Parathyroid adenoma (tissue), 2 donors: ENCODE data around the gene ENOX1.

ENCODE experiments used
- H2AFZ ChIP-seq: fragments of 300-600 bp; sonication (generic); one replicate; pipeline ENCODE4 v1.7.0; 2017; ENCODE audit warnings: antibody characterized with exemption, mild to moderate bottlenecking
- H3K27ac ChIP-seq: fragments of 300-600 bp; sonication (generic); one replicate; pipeline ENCODE4 v1.7.0; 2017
- H3K27me3 ChIP-seq: fragments of 300-600 bp; sonication (generic); one replicate; pipeline ENCODE4 v1.7.0; 2017; ENCODE audit warnings: low read length; ENCODE audit not compliant: control insufficient read depth, insufficient read depth
- H3K36me3 ChIP-seq: fragments of 300-600 bp; sonication (generic); one replicate; pipeline ENCODE4 v1.7.0; 2017; ENCODE audit warnings: low read length; ENCODE audit not compliant: control insufficient read depth, insufficient read depth
- H3K4me1 ChIP-seq: fragments of 300-600 bp; sonication (generic); one replicate; pipeline ENCODE4 v1.7.0; 2017; ENCODE audit warnings: control low read depth
- H3K4me2 ChIP-seq: fragments of 300-600 bp; sonication (generic); one replicate; pipeline ENCODE4 v1.7.0; 2017; ENCODE audit warnings: low read length
- H3K4me3 ChIP-seq: fragments of 300-600 bp; sonication (generic); one replicate; pipeline ENCODE4 v1.7.0; 2017; ENCODE audit warnings: low read depth, low read length
- H3K79me2 ChIP-seq: fragments of 300-600 bp; sonication (generic); one replicate; pipeline ENCODE4 v1.7.0; 2017; ENCODE audit warnings: control low read depth
- H3K9ac ChIP-seq: fragments of 300-600 bp; sonication (generic); one replicate; pipeline ENCODE4 v1.7.0; 2017; ENCODE audit warnings: mild to moderate bottlenecking
- H3K9me3 ChIP-seq: fragments of 300-600 bp; sonication (generic); one replicate; pipeline ENCODE4 v1.7.0; 2017; ENCODE audit warnings: low read length; ENCODE audit not compliant: control insufficient read depth
- CTCF ChIP-seq: fragments of 300-600 bp; sonication (generic); IDR thresholded peaks from one replicate; pipeline ENCODE4 v1.7.0; 2017; ENCODE audit warnings: antibody characterized with exemption, mild to moderate bottlenecking
- donor health status: primary hyperparathyroidism.

Gene ENOX1

GRCh38 chr13:43272851-43273250 lies 513.9 kb downstream of the ENOX1 start:
- Histone ChIP-seq H2AFZ (no peak overlapping the region), H3K4me1 (no peaks in the 10 kb centered on the region), H3K9ac (no peak overlapping the region), H3K9me3 (no peaks in the 10 kb centered on the region), H3K27me3 (no peaks in the 10 kb centered on the region), H3K36me3 (no peaks in the 10 kb centered on the region), H3K27ac (no peak overlapping the region), H3K79me2 (no peaks in the 10 kb centered on the region), H3K4me2 (no peak overlapping the region), H3K4me3 (no peak overlapping the region)
- no peak for TF ChIP-seq CTCF

- no peak for TF ChIP-seq CTCF
- H3K4me1 ChIP-seq = no peaks in the 10 kb centered on the region
- H3K27me3 ChIP-seq = no peaks in the 10 kb centered on the region
- no peak overlapping the region for H3K4me3 ChIP-seq
- no peaks in the 10 kb centered on the region for H3K79me2 ChIP-seq
- H3K27ac ChIP-seq = no peak overlapping the region
- no peak overlapping the region for H3K9ac ChIP-seq
- H2AFZ ChIP-seq = no peak overlapping the region
- no peaks in the 10 kb centered on the region for H3K36me3 ChIP-seq
- H3K9me3 ChIP-seq = no peaks in the 10 kb centered on the region
- H3K4me2 ChIP-seq = no peak overlapping the region
Measured at GRCh38 chr13:43271152-43271551, 515.6 kb downstream of the ENOX1 start.

GRCh38 chr13:43270130-43270830 lies 516.5 kb downstream of the ENOX1 start:
- no peaks in the 10 kb centered on the region for H3K79me2 ChIP-seq
- no peaks in the 10 kb centered on the region for H3K36me3 ChIP-seq
- H2AFZ ChIP-seq = no peak overlapping the region
- no peak overlapping the region for H3K4me3 ChIP-seq
- no peak overlapping the region for H3K4me2 ChIP-seq
- no peak for TF ChIP-seq CTCF
- no peaks in the 10 kb centered on the region for H3K27me3 ChIP-seq
- H3K9ac ChIP-seq = no peak overlapping the region
- H3K27ac ChIP-seq = no peak overlapping the region
- no peaks in the 10 kb centered on the region for H3K9me3 ChIP-seq
- no peaks in the 10 kb centered on the region for H3K4me1 ChIP-seq

GRCh38 chr13:43269037-43269481 lies 517.7 kb downstream of the ENOX1 start:
- no peak overlapping the region for H3K27ac ChIP-seq
- H3K79me2 ChIP-seq = no peaks in the 10 kb centered on the region
- no peak overlapping the region for H3K4me3 ChIP-seq
- H3K27me3 ChIP-seq = no peaks in the 10 kb centered on the region
- no peak overlapping the region for H3K4me2 ChIP-seq
- H3K9ac ChIP-seq = no peak overlapping the region
- no peak overlapping the region for H2AFZ ChIP-seq
- TF ChIP-seq CTCF = no peak
- H3K9me3 ChIP-seq = no peaks in the 10 kb centered on the region
- no peaks in the 10 kb centered on the region for H3K4me1 ChIP-seq
- no peaks in the 10 kb centered on the region for H3K36me3 ChIP-seq

GRCh38 chr13:43268632-43269031 lies 518.1 kb downstream of the ENOX1 start:
- H3K4me3 ChIP-seq = no peak overlapping the region
- H3K27me3 ChIP-seq = no peaks in the 10 kb centered on the region
- no peaks in the 10 kb centered on the region for H3K36me3 ChIP-seq
- no peak overlapping the region for H3K4me2 ChIP-seq
- no peak for TF ChIP-seq CTCF
- H3K4me1 ChIP-seq = no peaks in the 10 kb centered on the region
- H3K79me2 ChIP-seq = no peaks in the 10 kb centered on the region
- no peak overlapping the region for H2AFZ ChIP-seq
- no peaks in the 10 kb centered on the region for H3K9me3 ChIP-seq
- no peak overlapping the region for H3K9ac ChIP-seq
- no peak overlapping the region for H3K27ac ChIP-seq
